Muscle of leg (tissue), 11 donors: Measurements from ENCODE around the gene ACSBG1. TPM values are rescaled to one million over a fixed set of nuclear protein-coding genes. Genes with fewer than 3 reads are reported as not detected.

Experiments used
- DNase-seq: peaks from one replicate; pipeline ENCODE4 v3.0.0; 2013
- H3K27ac ChIP-seq: one replicate; pipeline ENCODE4 v1.5.1; 2013; ENCODE audit warnings: mild to moderate bottlenecking, low read length, control low read depth
- H3K27me3 ChIP-seq: one replicate; pipeline ENCODE4 v1.6.1; 2013; ENCODE audit warnings: low read length; ENCODE audit not compliant: control insufficient read depth, insufficient read depth
- H3K36me3 ChIP-seq: one replicate; pipeline ENCODE4 v1.6.1; 2013; ENCODE audit warnings: low read length; ENCODE audit not compliant: control insufficient read depth, insufficient read depth
- H3K4me1 ChIP-seq: one replicate; pipeline ENCODE4 v1.6.1; 2013; ENCODE audit warnings: low read length; ENCODE audit not compliant: control insufficient read depth, insufficient read depth
- H3K4me3 ChIP-seq: one replicate; pipeline ENCODE4 v1.5.1; 2013; ENCODE audit warnings: low read length, control low read depth
- H3K9me3 ChIP-seq: replicated peaks from 2 replicates; pipeline ENCODE4 v1.6.1; 2013; ENCODE audit warnings: low read depth, low read length; ENCODE audit not compliant: control insufficient read depth
- WGBS: methylation state at CpG from one replicate; pipeline ENCODE4 v1.1.5; 2013; ENCODE audit warnings: missing lambda C conversion rate; ENCODE audit not compliant: insufficient coverage; 5-methylcytosine and 5-hydroxymethylcytosine counted together
- polyA plus RNA-seq, 8 donors: library from polyadenylated mRNA; unstranded; fragments of 120-200 nt; gene quantifications; one replicate each; pipeline versions ENCODE4 v1.2.1 to v1.2.3, GENCODE V29; 2013; ENCODE audit warnings: inconsistent platforms in 1 of 8, low replicate concordance in 1 of 8; ENCODE audit not compliant: insufficient read length in 8 of 8, insufficient read depth in 1 of 8
- total RNA-seq: library from RNA; stranded (reverse); fragments of 120-200 nt; gene quantifications from one replicate; pipeline ENCODE4 v1.2.4, GENCODE V29; 2013

The ACSBG1 gene
- total and polyA plus RNA-seq, 9 donors, result 0.22 to 2.1 (median 0.57) TPM

GRCh38 chr15:78205337-78205736, 29.0 kb downstream of the ACSBG1 start:
- Histone ChIP-seq H3K9me3 (no peaks in the 10 kb centered on the region), H3K4me3 (no peak overlapping the region), H3K4me1 (peaks cover 68% of the 10 kb centered on the region), H3K27me3 (no peaks in the 10 kb centered on the region), H3K36me3 (no peaks in the 10 kb centered on the region), H3K27ac (peak overlapping the region; percentile 72)
- 27% methylated on average over 1 of the region's 1 CpG for WGBS
- no peak for DNase-seq

GRCh38 chr15:78204351-78205309, 29.7 kb downstream of the ACSBG1 start:
- WGBS, result 72% methylated on average over 10 of the region's 17 CpGs
- peak; percentile 85 for DNase-seq
- H3K4me1 ChIP-seq, result peaks cover 61% of the 10 kb centered on the region
- peak overlapping the region; percentile 72 for H3K27ac ChIP-seq
- H3K27me3 ChIP-seq, result no peaks in the 10 kb centered on the region
- H3K4me3 ChIP-seq, result no peak overlapping the region
- no peaks in the 10 kb centered on the region for H3K36me3 ChIP-seq
- H3K9me3 ChIP-seq, result no peaks in the 10 kb centered on the region

DNA sequence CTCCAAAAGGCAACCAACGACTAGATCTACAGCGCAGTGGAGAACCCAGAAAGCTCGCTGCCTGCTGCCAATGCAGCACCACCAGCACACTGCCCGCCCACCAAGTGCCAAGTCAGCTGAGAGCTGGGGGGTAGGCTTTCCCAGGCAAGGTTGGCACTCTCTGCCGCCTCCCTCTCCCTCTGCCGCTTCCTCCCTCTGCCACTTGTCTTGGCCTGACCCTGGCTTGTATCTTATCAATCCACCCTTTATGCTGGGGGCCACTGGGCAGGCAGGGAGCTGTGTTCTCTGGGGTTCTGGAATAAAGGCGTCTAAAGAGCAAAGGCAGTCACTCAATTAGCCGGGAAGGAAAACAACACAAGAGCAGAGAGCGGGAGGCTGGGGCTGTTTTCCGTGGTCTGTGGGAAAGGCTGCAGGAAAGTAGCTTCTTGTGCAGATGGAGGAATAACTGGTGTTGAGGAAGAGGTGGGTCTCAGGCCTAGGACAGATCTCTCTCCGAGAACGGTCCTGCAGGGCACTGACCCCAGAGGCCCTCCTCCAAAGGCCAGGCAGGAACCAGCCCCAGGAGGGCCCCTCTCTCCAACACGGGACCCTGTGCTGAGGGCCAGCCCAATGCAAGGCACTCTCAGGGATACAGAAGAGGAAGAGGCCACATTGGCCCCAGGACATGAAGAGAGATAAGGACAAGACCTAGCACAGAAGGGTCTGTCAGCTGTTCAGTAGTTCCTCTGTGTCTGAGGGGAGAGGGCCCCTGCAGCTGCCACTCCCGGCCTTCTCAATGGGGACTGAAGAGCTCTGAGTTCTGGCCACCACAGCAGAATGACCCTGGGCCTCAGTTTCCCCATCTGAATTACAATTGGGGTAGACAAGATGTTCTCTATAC, 30.8 kb downstream of the ACSBG1 start:
- no peaks in the 10 kb centered on the region for H3K36me3 ChIP-seq
- peak; percentile 53 for DNase-seq
- H3K27me3 ChIP-seq, result no peaks in the 10 kb centered on the region
- H3K27ac ChIP-seq, result peak overlapping the region; percentile 72
- 59% methylated on average over 4 of the region's 14 CpGs for WGBS
- H3K4me3 ChIP-seq, result no peak overlapping the region
- H3K9me3 ChIP-seq, result no peaks in the 10 kb centered on the region
- H3K4me1 ChIP-seq, result peaks cover 58% of the 10 kb centered on the region

GRCh38 chr15:78201281-78202190, 32.8 kb downstream of the ACSBG1 start:
- DNase-seq, result no peak
- H3K4me3 ChIP-seq, result no peak overlapping the region
- WGBS, result 59% methylated on average over 7 of the region's 10 CpGs
- no peaks in the 10 kb centered on the region for H3K9me3 ChIP-seq
- no peaks in the 10 kb centered on the region for H3K36me3 ChIP-seq
- no peaks in the 10 kb centered on the region for H3K27me3 ChIP-seq
- H3K27ac ChIP-seq, result no peak overlapping the region
- H3K4me1 ChIP-seq, result peaks cover 47% of the 10 kb centered on the region

DNA sequence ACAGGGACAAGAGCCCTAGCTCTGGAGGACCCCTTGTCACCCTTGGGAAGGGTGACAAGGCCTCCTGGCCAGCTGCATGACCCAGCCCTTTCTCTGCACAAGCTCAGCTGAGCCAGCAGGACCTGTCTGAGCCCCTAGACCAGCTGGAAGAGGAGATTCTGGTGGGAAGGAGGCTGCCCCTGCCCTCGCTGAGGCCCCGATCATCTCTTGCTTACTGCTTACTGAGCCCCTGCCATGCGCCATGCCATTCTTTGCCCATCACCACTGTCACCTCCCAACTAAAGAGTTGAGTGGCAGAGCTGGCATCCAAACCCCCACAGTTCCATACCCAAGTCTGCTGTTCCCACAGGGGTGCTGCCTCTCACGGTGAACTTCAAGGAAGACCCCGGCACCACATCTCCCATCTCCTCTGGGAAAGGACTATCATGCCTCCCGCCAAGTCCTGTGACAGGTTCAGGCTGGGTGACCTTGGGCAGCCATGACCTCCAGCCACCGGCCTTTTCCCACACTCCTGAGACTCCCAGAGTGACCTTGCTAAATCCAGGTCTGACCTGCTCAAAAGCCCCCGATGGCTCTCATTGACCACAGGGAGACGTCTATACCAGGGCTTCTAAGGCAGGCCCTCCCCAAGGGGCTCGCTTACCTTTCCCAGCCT, 34.0 kb downstream of the ACSBG1 start:
- no peak for DNase-seq
- Histone ChIP-seq H3K4me3 (no peak overlapping the region), H3K9me3 (no peaks in the 10 kb centered on the region), H3K27me3 (no peaks in the 10 kb centered on the region), H3K4me1 (peaks cover 36% of the 10 kb centered on the region), H3K36me3 (no peaks in the 10 kb centered on the region), H3K27ac (no peak overlapping the region)
- 89% methylated on average over 8 of the region's 10 CpGs for WGBS

DNA sequence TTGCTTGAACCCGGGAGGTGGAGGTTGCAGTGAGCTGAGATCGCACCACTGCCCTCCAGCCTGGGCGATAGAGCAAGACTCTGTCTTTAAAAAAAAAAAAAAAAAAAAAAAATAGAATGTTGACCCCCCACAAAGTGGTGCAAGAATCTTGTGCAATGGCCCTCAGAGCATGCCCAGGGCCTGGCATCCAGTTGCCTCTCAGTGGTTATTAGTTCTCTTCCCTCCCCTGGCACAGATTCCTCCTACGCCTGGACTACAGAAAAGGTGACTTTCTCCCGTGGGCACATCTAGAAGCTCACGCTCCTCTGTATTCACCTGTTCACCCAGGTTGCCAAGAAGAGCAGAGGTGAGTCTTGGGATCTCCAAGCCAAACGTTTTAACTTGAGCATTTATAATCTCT, 36.7 kb downstream of the ACSBG1 start:
- no peak for DNase-seq
- 64% methylated on average over 3 of the region's 7 CpGs for WGBS
- peaks cover 11% of the 10 kb centered on the region for H3K4me1 ChIP-seq

DNA sequence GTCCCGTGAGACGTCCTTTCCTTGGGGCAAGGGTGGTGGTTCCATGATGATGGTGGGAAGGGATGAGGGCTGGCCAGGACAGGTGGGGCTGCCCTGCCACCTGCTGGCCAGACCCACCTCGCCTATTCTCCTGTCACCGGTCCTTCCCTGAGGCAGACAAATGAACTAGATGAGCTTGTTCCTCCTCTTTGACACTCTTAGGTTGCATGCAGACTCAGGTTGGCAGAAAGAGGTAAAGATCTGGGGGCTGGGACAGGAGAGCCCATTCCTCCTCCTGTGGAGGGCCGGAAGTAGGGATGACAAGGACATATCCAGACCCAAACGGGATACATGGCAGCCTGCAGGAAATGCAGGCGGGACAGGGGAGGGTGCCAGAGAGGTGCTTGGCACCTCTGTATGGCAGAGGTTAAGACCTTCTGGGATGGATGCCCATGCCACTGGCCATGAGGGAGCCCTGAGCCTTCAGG, 38.6 kb downstream of the ACSBG1 start:
- H3K4me1 ChIP-seq, result no peaks in the 10 kb centered on the region
- H3K4me3 ChIP-seq, result no peak overlapping the region
- H3K36me3 ChIP-seq, result no peaks in the 10 kb centered on the region
- no peak for DNase-seq
- H3K9me3 ChIP-seq, result peaks cover 6% of the 10 kb centered on the region
- H3K27me3 ChIP-seq, result no peaks in the 10 kb centered on the region
- no peak overlapping the region for H3K27ac ChIP-seq
- 25% methylated on average over 7 of the region's 7 CpGs for WGBS

More for the DNA sequence above, 36.7 kb downstream of the ACSBG1 start:
- H3K4me3 ChIP-seq, result no peak overlapping the region
- H3K27me3 ChIP-seq, result no peaks in the 10 kb centered on the region
- no peak overlapping the region for H3K27ac ChIP-seq
- H3K9me3 ChIP-seq, result no peaks in the 10 kb centered on the region
- H3K36me3 ChIP-seq, result no peaks in the 10 kb centered on the region

- H3K4me3 ChIP-seq, result no peak overlapping the region
- no peaks in the 10 kb centered on the region for H3K4me1 ChIP-seq
- peaks cover 6% of the 10 kb centered on the region for H3K9me3 ChIP-seq
- H3K36me3 ChIP-seq, result no peaks in the 10 kb centered on the region
- no peak for DNase-seq
- H3K27me3 ChIP-seq, result no peaks in the 10 kb centered on the region
- 88% methylated on average over 13 of the region's 15 CpGs for WGBS
- H3K27ac ChIP-seq, result no peak overlapping the region
These were observed 39.8 kb downstream of the ACSBG1 start for GRCh38 chr15:78194568-78194925.
